Choroid plexus epithelial cell (primary cell): ENCODE results near the gene TOP2A.

Source experiments
- DNase-seq: peaks from one replicate; pipeline ENCODE4 v3.0.0-alpha.2; 2010; ENCODE audit warnings: low read depth
- H3K4me3 ChIP-seq: 2 replicates; pipeline ENCODE4 v1.5.1; 2011; ENCODE audit warnings: low read depth, mild to moderate bottlenecking, control low read depth, low read length, moderate library complexity
- TF ChIP-seq, protein P1 (sequence below): conservative IDR thresholded peaks from 2 replicates; pipeline ENCODE4 v1.5.1; 2011; ENCODE audit warnings: low read depth, mild to moderate bottlenecking, control low read depth, inconsistent platforms, low read length, moderate library complexity

TOP2A gene

GRCh38 chr17:40354221-40355122, 63.2 kb downstream of the TOP2A start:
- TF ChIP-seq, protein P1, sequence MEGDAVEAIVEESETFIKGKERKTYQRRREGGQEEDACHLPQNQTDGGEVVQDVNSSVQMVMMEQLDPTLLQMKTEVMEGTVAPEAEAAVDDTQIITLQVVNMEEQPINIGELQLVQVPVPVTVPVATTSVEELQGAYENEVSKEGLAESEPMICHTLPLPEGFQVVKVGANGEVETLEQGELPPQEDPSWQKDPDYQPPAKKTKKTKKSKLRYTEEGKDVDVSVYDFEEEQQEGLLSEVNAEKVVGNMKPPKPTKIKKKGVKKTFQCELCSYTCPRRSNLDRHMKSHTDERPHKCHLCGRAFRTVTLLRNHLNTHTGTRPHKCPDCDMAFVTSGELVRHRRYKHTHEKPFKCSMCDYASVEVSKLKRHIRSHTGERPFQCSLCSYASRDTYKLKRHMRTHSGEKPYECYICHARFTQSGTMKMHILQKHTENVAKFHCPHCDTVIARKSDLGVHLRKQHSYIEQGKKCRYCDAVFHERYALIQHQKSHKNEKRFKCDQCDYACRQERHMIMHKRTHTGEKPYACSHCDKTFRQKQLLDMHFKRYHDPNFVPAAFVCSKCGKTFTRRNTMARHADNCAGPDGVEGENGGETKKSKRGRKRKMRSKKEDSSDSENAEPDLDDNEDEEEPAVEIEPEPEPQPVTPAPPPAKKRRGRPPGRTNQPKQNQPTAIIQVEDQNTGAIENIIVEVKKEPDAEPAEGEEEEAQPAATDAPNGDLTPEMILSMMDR, result no peak
- no peak overlapping the region for H3K4me3 ChIP-seq
- no peak for DNase-seq

GRCh38 chr17:40352779-40353394, 64.8 kb downstream of the TOP2A start:
- DNase-seq, result no peak
- no peak overlapping the region for H3K4me3 ChIP-seq
- TF ChIP-seq, protein P1, result no peak

DNA sequence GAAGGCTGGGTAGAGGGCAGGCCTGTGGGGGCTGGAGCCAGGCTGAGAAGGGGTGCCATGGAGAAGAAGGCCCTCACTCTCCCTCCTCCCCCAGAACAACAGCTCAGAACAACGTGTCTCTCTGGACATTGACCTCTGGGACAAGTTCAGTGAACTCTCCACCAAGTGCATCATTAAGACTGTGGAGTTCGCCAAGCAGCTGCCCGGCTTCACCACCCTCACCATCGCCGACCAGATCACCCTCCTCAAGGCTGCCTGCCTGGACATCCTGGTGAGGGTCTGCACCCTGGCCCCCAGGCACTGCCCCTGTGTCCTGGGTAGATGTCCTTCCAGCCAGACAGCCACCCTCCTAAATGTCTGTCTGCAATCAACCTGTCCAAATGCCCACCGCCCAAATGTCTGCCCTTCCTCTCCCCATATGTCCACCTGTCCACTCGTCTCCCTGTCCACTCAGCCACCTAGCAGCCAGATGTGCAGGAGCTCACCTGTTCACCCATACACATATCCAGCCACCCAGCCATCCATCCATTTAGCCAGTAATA, 65.4 kb downstream of the TOP2A start:
- no peak overlapping the region for H3K4me3 ChIP-seq
- TF ChIP-seq, protein P1, result no peak
- DNase-seq, result no peak

DNA sequence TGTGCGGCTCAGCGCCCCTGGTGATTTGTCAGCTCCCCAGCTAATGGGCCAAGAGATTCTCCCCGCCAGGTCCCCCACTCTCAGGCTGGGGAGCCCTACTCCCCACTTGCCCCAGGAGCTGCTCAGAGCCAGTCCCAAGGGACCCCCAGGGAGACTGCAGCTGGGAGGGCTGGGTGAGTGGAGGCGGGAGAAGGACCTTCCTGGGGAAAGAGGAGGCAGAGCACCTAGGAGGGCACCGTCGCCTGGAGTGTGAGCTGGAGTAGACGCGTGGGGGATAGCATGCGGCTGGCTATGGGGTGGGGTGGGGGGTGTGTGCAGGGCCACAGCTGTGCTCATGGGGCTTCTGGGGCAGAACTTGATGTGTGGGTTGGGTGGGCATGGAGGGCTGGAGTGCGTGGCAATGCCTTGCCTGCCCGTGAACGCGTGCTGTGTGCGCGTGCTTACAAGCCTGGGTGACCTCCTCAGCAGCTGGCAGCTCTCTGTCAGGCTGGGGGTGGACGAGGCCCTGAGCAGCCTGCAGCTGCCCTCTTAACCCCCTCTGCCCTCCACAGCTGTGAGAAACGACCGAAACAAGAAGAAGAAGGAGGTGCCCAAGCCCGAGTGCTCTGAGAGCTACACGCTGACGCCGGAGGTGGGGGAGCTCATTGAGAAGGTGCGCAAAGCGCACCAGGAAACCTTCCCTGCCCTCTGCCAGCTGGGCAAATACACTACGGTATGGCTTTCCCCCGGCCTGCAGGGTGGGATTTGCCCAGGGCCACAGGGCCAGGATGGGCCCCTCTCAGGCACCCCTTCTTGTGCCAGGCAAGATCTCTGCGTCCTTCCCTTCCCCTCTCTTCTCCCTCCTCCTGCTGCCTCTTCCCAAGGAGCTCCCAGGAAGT, 66.1 kb downstream of the TOP2A start:
- TF ChIP-seq, protein P1, result no peak
- no peak overlapping the region for H3K4me3 ChIP-seq
- no peak for DNase-seq

GRCh38 chr17:40350689-40351358, 66.9 kb downstream of the TOP2A start:
- no peak for DNase-seq
- no peak overlapping the region for H3K4me3 ChIP-seq
- TF ChIP-seq, protein P1, result no peak

DNA sequence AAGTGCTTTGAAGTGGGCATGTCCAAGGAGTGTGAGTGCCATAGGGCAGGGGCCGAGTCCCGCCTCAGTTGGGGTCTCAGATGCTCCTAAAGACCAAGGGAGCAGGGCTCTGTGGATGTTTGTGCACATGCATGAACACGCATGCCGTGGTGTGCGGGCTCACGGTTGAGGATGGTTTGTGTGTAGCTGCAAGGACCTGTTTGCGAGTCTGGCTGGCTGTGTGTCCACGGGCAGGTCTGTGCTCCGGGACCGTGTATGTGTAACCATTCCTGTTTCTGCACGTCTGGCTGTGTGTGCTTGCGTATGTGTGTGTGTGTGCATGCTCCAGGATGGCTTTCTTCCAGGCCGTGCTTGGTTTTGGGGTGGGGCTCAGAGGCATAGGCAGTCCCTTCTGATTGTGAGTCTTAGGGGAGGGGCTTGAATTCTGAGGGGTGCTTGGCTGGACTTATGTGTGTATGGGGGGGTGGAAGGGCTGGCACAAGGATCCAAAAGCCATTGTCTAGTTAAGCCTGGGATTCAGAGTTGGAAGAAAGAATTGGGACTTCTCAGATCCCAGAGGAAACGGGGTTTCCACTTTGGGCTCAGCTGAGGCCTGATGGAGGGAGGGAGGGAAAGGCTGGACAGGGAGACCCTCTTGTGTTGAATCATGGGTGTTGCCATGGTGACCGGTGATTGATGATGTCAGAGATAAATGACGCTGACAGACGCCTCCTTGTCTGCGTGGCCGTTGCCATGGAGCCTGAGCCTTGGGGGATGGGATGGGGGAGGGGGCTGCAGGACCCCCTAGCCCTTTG, 67.6 kb downstream of the TOP2A start:
- DNase-seq, result no peak
- TF ChIP-seq, protein P1, result no peak

More for the DNA sequence above, 67.6 kb downstream of the TOP2A start:
- no peak overlapping the region for H3K4me3 ChIP-seq
